HG03108 (cell line): ENCODE results near the gene GRM7.

ENCODE experiments used
- ATAC-seq: cut with Tn5 transposase; IDR thresholded peaks from one replicate; pipeline ENCODE4 v1.9.1; 2021; ENCODE audit warnings: moderate library complexity; ENCODE audit not compliant: unreplicated experiment

The GRM7 gene

GRCh38 chr3:6965881-6966280 is 105.0 kb downstream of the GRM7 start:
- ATAC-seq, result no peak

GRCh38 chr3:6971933-6972332 is 111.0 kb downstream of the GRM7 start:
- ATAC-seq, result no peak

- no peak for ATAC-seq
Measured at GRCh38 chr3:6985848-6986247, 124.9 kb downstream of the GRM7 start.

- ATAC-seq, result no peak
Measured at GRCh38 chr3:6989608-6990291, 128.8 kb downstream of the GRM7 start.

- ATAC-seq, result no peak
Measured at GRCh38 chr3:6994081-6994668, 133.3 kb downstream of the GRM7 start.

- no peak for ATAC-seq
Measured at GRCh38 chr3:7000501-7000900, 139.6 kb downstream of the GRM7 start.

GRCh38 chr3:7001370-7001769 is 140.5 kb downstream of the GRM7 start:
- no peak for ATAC-seq

- ATAC-seq, result no peak
Measured at GRCh38 chr3:7015683-7016440, 154.9 kb downstream of the GRM7 start.

GRCh38 chr3:7025581-7026300 is 164.8 kb downstream of the GRM7 start:
- ATAC-seq, result no peak

- ATAC-seq, result no peak
Measured at GRCh38 chr3:7029562-7029961, 168.6 kb downstream of the GRM7 start.

GRCh38 chr3:7038394-7038793 is 177.5 kb downstream of the GRM7 start:
- ATAC-seq, result no peak

- no peak for ATAC-seq
Measured at GRCh38 chr3:7062714-7063113, 201.8 kb downstream of the GRM7 start.

- no peak for ATAC-seq
Measured at GRCh38 chr3:7070461-7070860, 209.5 kb downstream of the GRM7 start.

GRCh38 chr3:7074217-7074616 is 213.3 kb downstream of the GRM7 start:
- ATAC-seq, result no peak

- no peak for ATAC-seq
Measured at GRCh38 chr3:7075117-7075516, 214.2 kb downstream of the GRM7 start.

GRCh38 chr3:7075901-7076300 is 215.0 kb downstream of the GRM7 start:
- no peak for ATAC-seq

GRCh38 chr3:7082244-7082643 is 221.3 kb downstream of the GRM7 start:
- no peak for ATAC-seq

- no peak for ATAC-seq
Measured at GRCh38 chr3:7086417-7086816, 225.5 kb downstream of the GRM7 start.

- no peak for ATAC-seq
Measured at GRCh38 chr3:7095116-7095515, 234.2 kb downstream of the GRM7 start.

- ATAC-seq, result no peak
Measured at GRCh38 chr3:7100136-7100535, 239.2 kb downstream of the GRM7 start.

- no peak for ATAC-seq
Measured at GRCh38 chr3:7106635-7107034, 245.7 kb downstream of the GRM7 start.
